Astrocyte (in vitro differentiated cells and primary cell): Measurements from ENCODE around the gene MYH9. TPM values are rescaled to one million over a fixed set of nuclear protein-coding genes. Genes with fewer than 3 reads are reported as not detected.
A peak's percentile ranks its signal among the peaks of the same experiment; 100 is the strongest.

Source experiments
- DNase-seq: peaks from one replicate; pipeline ENCODE4 v3.0.0-alpha.2; 2010; ENCODE audit warnings: low read depth
- FAIRE-seq: peaks from 2 replicates; lab custom pipeline; 2011; peaks lifted over from hg19 to GRCh38; lab: Jason Lieb, UNC
- H2AFZ ChIP-seq: 2 replicates; pipeline ENCODE4 v1.6.0; 2012; ENCODE audit warnings: low read depth, low read length, inconsistent platforms
- H3K27ac ChIP-seq: 2 replicates; pipeline ENCODE4 v1.5.1; 2011; ENCODE audit warnings: low read depth, low read length, inconsistent platforms
- H3K27me3 ChIP-seq: 2 replicates; pipeline ENCODE4 v1.6.0; 2011; ENCODE audit warnings: low read length, inconsistent platforms; ENCODE audit not compliant: insufficient read depth
- H3K36me3 ChIP-seq: 2 replicates; pipeline ENCODE4 v1.5.1; 2011; ENCODE audit warnings: low read length, inconsistent platforms; ENCODE audit not compliant: insufficient read depth
- H3K4me1 ChIP-seq: 2 replicates; pipeline ENCODE4 v1.5.1; 2011; ENCODE audit warnings: low read length, inconsistent platforms; ENCODE audit not compliant: insufficient read depth
- H3K4me2 ChIP-seq: 2 replicates; pipeline ENCODE4 v1.6.0; 2012; ENCODE audit warnings: low read length, inconsistent platforms
- H3K4me3 ChIP-seq: 2 replicates; pipeline ENCODE4 v1.5.1; 2011; ENCODE audit warnings: low read depth, mild to moderate bottlenecking, low read length, inconsistent platforms; ENCODE audit not compliant: insufficient read depth
- H3K79me2 ChIP-seq: 2 replicates; pipeline ENCODE4 v1.6.0; 2012; ENCODE audit warnings: mild to moderate bottlenecking, low read length, inconsistent platforms; ENCODE audit not compliant: insufficient read depth
- H3K9ac ChIP-seq: 2 replicates; pipeline ENCODE4 v1.6.0; 2012; ENCODE audit warnings: mild to moderate bottlenecking, low read length, inconsistent platforms
- H3K9me3 ChIP-seq: 2 replicates; pipeline ENCODE4 v1.5.1; 2012; ENCODE audit warnings: low read depth, mild to moderate bottlenecking, low read length, inconsistent platforms; ENCODE audit not compliant: insufficient read depth
- H4K20me1 ChIP-seq: 2 replicates; pipeline ENCODE4 v1.6.0; 2012; ENCODE audit warnings: low read length, inconsistent platforms; ENCODE audit not compliant: insufficient read depth
- H3K27ac Mint-ChIP-seq: one replicate; pipeline ENCODE4 v1.8.0; 2021; ENCODE audit warnings: mild to moderate bottlenecking, mixed read lengths; ENCODE audit not compliant: unreplicated experiment
- H3K27me3 Mint-ChIP-seq: one replicate; pipeline ENCODE4 v1.8.0; 2021; ENCODE audit warnings: low read depth, mixed read lengths; ENCODE audit not compliant: unreplicated experiment
- H3K36me3 Mint-ChIP-seq: one replicate; pipeline ENCODE4 v1.8.0; 2021; ENCODE audit warnings: low read depth, mixed read lengths; ENCODE audit not compliant: unreplicated experiment
- H3K4me1 Mint-ChIP-seq: one replicate; pipeline ENCODE4 v1.8.0; 2021; ENCODE audit warnings: low read depth, mixed read lengths; ENCODE audit not compliant: unreplicated experiment
- H3K4me3 Mint-ChIP-seq: one replicate; pipeline ENCODE4 v1.8.0; 2021; ENCODE audit warnings: mild to moderate bottlenecking, moderate library complexity, mixed read lengths; ENCODE audit not compliant: unreplicated experiment
- H3K9me3 Mint-ChIP-seq: one replicate; pipeline ENCODE4 v1.8.0; 2021; ENCODE audit warnings: mild to moderate bottlenecking, mixed read lengths; ENCODE audit not compliant: unreplicated experiment
- EZH2 ChIP-seq: IDR thresholded peaks from 2 replicates; pipeline ENCODE4 v1.6.1; 2012; ENCODE audit warnings: mild to moderate bottlenecking, low read length, inconsistent platforms; ENCODE audit not compliant: insufficient read depth
- total RNA-seq: library from RNA; stranded (reverse); gene quantifications from 2 replicates; pipeline ENCODE4 v1.2.1, GENCODE V29; 2021
- TF ChIP-seq, protein P1 (sequence below): IDR thresholded peaks from 2 replicates; pipeline ENCODE4 v1.5.1; 2011; ENCODE audit warnings: low read depth, mild to moderate bottlenecking, inconsistent platforms, low read length, moderate library complexity; ENCODE audit not compliant: insufficient read depth

Gene MYH9
- total RNA-seq, 1 donor from 2014 or later = 2,278 TPM

DNA sequence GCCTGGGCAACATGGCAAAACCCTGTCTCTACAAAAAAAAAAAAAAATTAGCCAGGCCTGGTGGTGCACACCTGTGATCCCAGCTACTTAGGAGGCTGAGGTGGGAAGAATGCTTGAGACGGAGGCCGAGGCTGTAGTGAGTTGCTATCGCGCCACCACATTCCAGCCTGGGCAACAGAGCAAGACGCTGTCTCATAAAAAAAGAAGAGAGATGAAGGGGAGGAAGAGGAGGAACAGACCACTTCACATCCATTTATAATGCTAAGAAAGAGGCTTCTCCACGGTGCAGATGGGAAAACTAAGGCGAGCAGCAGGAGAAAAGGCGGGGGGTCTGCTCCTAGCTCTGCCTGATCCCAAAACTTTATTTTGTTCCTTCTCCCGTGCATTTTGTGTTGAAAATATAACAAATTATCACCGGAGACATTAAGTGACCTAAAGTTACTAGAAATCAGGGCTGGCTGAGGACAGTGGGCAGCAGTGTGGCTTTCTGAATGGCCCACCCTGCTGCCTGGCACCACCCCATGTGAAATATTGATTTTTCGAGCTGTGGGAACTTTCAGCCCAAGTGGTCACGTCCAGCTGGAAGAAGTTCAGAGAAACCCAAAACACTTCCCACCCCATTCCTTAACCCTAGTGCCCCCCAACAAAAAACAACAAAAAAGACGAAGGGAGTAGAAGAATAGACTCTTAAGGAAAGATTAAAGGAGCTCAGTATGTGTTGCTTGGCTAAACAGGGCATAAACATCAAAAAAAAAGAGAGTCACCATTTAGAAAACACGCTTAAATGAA is 9.5 kb downstream of the MYH9 start:
- Histone ChIP-seq H3K27ac (peak overlapping the region; percentile 43), H3K4me2 (peak overlapping the region; percentile 42), H3K36me3 (peaks cover 40% of the 10 kb centered on the region), H3K79me2 (peaks cover 99% of the 10 kb centered on the region), H3K9ac (peak overlapping the region; percentile 20), H3K4me1 (peaks cover 67% of the 10 kb centered on the region), H3K4me3 (no peak overlapping the region), H3K27me3 (no peaks in the 10 kb centered on the region), H2AFZ (no peak overlapping the region), H4K20me1 (peaks cover 100% of the 10 kb centered on the region), H3K9me3 (no peaks in the 10 kb centered on the region)
- DNase-seq = no peak
- H3K4me1 Mint-ChIP-seq = peaks cover 65% of the 10 kb centered on the region
- TF ChIP-seq EZH2 = no peak
- TF ChIP-seq, protein P1, sequence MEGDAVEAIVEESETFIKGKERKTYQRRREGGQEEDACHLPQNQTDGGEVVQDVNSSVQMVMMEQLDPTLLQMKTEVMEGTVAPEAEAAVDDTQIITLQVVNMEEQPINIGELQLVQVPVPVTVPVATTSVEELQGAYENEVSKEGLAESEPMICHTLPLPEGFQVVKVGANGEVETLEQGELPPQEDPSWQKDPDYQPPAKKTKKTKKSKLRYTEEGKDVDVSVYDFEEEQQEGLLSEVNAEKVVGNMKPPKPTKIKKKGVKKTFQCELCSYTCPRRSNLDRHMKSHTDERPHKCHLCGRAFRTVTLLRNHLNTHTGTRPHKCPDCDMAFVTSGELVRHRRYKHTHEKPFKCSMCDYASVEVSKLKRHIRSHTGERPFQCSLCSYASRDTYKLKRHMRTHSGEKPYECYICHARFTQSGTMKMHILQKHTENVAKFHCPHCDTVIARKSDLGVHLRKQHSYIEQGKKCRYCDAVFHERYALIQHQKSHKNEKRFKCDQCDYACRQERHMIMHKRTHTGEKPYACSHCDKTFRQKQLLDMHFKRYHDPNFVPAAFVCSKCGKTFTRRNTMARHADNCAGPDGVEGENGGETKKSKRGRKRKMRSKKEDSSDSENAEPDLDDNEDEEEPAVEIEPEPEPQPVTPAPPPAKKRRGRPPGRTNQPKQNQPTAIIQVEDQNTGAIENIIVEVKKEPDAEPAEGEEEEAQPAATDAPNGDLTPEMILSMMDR = no peak
- H3K27me3 Mint-ChIP-seq = no peaks in the 10 kb centered on the region
- H3K9me3 Mint-ChIP-seq = no peaks in the 10 kb centered on the region
- H3K27ac Mint-ChIP-seq = peak overlapping the region; percentile 90
- no peak for FAIRE-seq
- peaks cover 28% of the 10 kb centered on the region for H3K36me3 Mint-ChIP-seq
- H3K4me3 Mint-ChIP-seq = peak overlapping the region; percentile 79

DNA sequence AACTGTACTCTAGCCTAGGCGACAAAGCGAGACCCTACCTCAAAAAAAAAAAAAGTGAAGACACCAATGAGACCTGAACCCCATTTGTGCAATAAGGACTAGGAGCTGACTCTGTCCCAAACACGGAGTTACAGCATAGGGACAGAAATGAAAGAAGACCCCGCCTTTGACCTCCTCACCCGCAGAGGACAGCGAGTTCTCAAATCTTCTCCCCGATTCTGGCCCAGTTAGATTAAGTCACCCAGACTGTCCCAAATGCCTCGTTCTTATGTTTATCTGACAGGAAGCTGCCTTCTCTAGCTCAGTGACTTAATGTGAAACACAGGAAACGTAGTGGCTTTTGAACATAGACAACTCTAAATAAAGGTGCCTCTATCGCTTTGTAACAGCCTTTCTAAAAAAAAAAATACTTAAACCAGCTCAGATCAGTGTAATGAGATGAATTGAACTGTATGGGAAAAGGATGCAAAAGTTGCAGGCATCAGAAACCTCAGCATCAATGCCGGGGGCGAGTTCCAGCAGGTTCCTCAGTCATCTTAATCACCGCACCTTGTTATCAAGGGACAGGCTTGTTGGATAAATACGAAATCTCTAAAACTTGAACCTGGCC is 10.6 kb downstream of the MYH9 start:
- Mint-ChIP-seq H3K27me3 (no peaks in the 10 kb centered on the region), H3K9me3 (no peaks in the 10 kb centered on the region), H3K4me1 (peaks cover 71% of the 10 kb centered on the region), H3K4me3 (peak overlapping the region; percentile 79), H3K27ac (peak overlapping the region; percentile 90), H3K36me3 (peaks cover 24% of the 10 kb centered on the region)
- H3K9me3 ChIP-seq = no peaks in the 10 kb centered on the region
- peak overlapping the region; percentile 3 for H3K9ac ChIP-seq
- peaks cover 99% of the 10 kb centered on the region for H3K79me2 ChIP-seq
- DNase-seq = no peak
- no peaks in the 10 kb centered on the region for H3K27me3 ChIP-seq
- peaks cover 40% of the 10 kb centered on the region for H3K36me3 ChIP-seq
- TF ChIP-seq, protein P1 = no peak
- TF ChIP-seq EZH2 = no peak
- H3K27ac ChIP-seq = no peak overlapping the region
- H2AFZ ChIP-seq = no peak overlapping the region
- H3K4me2 ChIP-seq = peak overlapping the region; percentile 21
- FAIRE-seq = no peak
- H3K4me3 ChIP-seq = no peak overlapping the region
- H4K20me1 ChIP-seq = peaks cover 100% of the 10 kb centered on the region
- H3K4me1 ChIP-seq = peaks cover 72% of the 10 kb centered on the region

DNA sequence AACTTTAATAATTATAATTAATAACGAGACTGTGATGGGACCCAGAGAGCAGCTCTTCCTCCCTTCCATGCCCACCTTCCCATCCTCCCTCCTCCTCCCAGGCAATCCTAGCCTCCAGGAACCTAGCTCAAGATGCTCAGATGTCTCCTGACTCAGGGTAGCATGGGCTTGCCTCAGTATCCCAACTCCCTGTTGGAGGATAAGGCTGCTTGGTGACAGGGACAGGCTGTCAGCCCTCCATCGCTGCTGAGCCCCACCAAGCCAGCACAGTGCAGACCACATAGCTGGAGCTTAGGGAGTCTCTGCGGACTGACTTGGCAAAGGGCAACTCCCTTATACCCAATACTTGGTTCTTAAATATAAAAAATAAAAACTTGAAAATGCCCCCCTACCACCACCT is 11.5 kb downstream of the MYH9 start:
- Histone ChIP-seq H3K27me3 (no peaks in the 10 kb centered on the region), H3K79me2 (peaks cover 99% of the 10 kb centered on the region), H4K20me1 (peaks cover 100% of the 10 kb centered on the region), H3K4me2 (no peak overlapping the region), H2AFZ (no peak overlapping the region), H3K9me3 (no peaks in the 10 kb centered on the region), H3K36me3 (peaks cover 34% of the 10 kb centered on the region), H3K4me1 (peaks cover 76% of the 10 kb centered on the region), H3K4me3 (no peak overlapping the region), H3K27ac (peak overlapping the region; percentile 34), H3K9ac (no peak overlapping the region)
- H3K36me3 Mint-ChIP-seq = peaks cover 27% of the 10 kb centered on the region
- H3K27me3 Mint-ChIP-seq = no peaks in the 10 kb centered on the region
- peak overlapping the region; percentile 82 for H3K27ac Mint-ChIP-seq
- FAIRE-seq (no peak), DNase-seq (no peak)
- peak overlapping the region; percentile 79 for H3K4me3 Mint-ChIP-seq
- TF ChIP-seq EZH2 = no peak
- TF ChIP-seq, protein P1 = no peak
- peaks cover 75% of the 10 kb centered on the region for H3K4me1 Mint-ChIP-seq
- no peaks in the 10 kb centered on the region for H3K9me3 Mint-ChIP-seq
